ENCODE measurements around the gene GPR52.

- no peak for TF ChIP-seq CTCF (IDR thresholded peaks at IDR 0.05; ENCODE audit: insufficient read depth, low read length, poor library complexity, severe bottlenecking)
- TF ChIP-seq EZH2phosphoT487 (conservative IDR thresholded peaks at IDR 0.05; ENCODE audit: low read length) = no peak
Observed at GRCh38 chr1:174465855-174466254, 18.1 kb downstream of the GPR52 start.
